ENCODE measurements around the gene CCNK.

CCNK gene

GRCh38 chr14:99452968-99453367, 28.2 kb upstream of the CCNK start:
- no peak for DNase-seq (ENCODE audit: low read depth)
- TF ChIP-seq, protein P1, sequence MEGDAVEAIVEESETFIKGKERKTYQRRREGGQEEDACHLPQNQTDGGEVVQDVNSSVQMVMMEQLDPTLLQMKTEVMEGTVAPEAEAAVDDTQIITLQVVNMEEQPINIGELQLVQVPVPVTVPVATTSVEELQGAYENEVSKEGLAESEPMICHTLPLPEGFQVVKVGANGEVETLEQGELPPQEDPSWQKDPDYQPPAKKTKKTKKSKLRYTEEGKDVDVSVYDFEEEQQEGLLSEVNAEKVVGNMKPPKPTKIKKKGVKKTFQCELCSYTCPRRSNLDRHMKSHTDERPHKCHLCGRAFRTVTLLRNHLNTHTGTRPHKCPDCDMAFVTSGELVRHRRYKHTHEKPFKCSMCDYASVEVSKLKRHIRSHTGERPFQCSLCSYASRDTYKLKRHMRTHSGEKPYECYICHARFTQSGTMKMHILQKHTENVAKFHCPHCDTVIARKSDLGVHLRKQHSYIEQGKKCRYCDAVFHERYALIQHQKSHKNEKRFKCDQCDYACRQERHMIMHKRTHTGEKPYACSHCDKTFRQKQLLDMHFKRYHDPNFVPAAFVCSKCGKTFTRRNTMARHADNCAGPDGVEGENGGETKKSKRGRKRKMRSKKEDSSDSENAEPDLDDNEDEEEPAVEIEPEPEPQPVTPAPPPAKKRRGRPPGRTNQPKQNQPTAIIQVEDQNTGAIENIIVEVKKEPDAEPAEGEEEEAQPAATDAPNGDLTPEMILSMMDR (IDR thresholded peaks at IDR 0.05; ENCODE audit: low read length, missing control alignments), result no peak
- H3K4me3 ChIP-seq (replicated peaks; ENCODE audit: low read depth, low read length), result no peak overlapping the region

GRCh38 chr14:99454246-99454645, 27.0 kb upstream of the CCNK start:
- TF ChIP-seq, protein P1 (IDR thresholded peaks at IDR 0.05; ENCODE audit: low read length, missing control alignments), result no peak
- no peak for DNase-seq (ENCODE audit: low read depth)
- no peak overlapping the region for H3K4me3 ChIP-seq (replicated peaks; ENCODE audit: low read depth, low read length)

DNA sequence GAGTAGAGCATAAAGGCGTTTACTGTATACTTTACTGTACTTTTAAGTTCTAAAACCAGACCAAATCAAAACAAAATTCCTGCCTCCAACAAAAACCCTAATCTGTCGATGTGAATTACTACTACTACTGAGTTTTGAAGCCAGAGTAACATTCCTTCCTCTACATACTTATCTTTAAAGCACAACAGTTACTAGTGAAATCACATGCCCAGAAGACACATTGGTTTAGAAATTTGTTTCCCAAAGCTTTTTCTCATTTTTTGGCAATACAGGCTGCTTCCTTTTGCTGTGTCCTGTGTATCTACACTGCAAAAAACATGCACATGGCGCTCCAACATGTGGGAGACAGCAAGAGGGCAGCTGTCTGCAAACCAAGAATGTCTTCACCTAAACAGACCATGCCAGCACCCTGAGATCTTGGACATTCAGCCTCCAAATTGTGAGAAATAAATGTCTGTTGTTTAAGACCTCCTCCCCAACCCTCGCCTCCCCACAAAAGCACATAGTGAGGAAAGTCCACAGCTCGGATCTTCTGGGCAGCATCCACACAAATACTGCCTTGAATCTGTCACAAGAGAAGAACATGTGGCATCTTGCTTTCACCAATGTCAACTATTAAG, 21.6 kb upstream of the CCNK start:
- no peak overlapping the region for H3K4me3 ChIP-seq (replicated peaks; ENCODE audit: low read depth, low read length)
- no peak for DNase-seq (ENCODE audit: low read depth)
- TF ChIP-seq, protein P1 (IDR thresholded peaks at IDR 0.05; ENCODE audit: low read length, missing control alignments), result no peak

DNA sequence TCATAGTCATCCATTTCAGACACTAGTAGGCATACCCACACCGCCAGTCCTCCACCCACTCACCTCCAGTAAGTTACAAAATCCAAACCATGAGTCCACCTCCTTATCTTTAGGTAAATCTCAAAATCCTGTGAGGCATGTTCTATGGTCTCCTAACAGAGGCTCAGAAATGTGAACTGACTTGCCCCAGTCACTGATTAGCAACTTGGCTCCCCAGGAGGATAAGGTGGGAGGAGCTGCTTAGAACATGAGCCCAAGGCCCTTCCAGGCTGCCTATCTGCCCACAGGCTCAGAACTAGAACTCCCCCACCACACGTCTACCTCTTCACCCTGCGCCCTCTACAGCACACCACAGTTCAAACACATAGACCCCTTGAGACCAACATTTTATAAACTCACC, 20.4 kb upstream of the CCNK start:
- no peak for DNase-seq (ENCODE audit: low read depth)
- H3K4me3 ChIP-seq (replicated peaks; ENCODE audit: low read depth, low read length), result no peak overlapping the region
- TF ChIP-seq, protein P1 (IDR thresholded peaks at IDR 0.05; ENCODE audit: low read length, missing control alignments), result no peak

DNA sequence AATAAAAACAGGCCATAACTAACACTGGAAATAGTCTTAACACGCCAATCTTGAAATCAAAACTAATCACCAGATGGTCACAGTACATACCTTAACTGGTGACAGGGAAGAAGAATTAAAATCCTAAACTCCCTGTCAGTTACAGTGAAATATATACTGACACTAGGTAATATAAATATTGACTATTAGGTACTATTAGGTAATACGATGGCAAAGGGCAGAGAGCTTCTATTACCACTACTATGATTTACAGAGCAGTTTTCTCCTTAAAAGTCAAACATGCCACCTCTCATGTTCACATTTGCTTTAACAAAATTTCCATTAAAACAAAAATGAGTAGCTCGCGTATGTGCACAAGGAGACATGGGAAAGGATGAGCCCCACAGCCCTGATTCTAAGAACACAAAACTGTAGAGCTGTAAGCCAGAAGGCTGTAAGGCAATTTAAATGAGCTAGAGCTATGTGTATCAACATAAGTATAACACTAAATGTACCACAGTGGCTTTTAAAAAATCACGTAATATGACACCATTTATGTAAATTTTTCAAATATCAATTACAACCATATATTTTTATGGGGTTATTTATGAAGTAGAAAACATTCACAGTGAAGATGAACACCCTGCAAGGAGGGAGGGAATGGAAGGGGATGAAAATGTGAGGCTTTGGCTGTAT, 19.7 kb upstream of the CCNK start:
- TF ChIP-seq, protein P1 (IDR thresholded peaks at IDR 0.05; ENCODE audit: low read length, missing control alignments), result no peak
- no peak overlapping the region for H3K4me3 ChIP-seq (replicated peaks; ENCODE audit: low read depth, low read length)
- no peak for DNase-seq (ENCODE audit: low read depth)

- no peak for DNase-seq (ENCODE audit: low read depth)
- H3K4me3 ChIP-seq (replicated peaks; ENCODE audit: low read depth, low read length), result no peak overlapping the region
- TF ChIP-seq, protein P1 (IDR thresholded peaks at IDR 0.05; ENCODE audit: low read length, missing control alignments), result no peak
These were observed 19.0 kb upstream of the CCNK start for GRCh38 chr14:99462210-99462609.

DNA sequence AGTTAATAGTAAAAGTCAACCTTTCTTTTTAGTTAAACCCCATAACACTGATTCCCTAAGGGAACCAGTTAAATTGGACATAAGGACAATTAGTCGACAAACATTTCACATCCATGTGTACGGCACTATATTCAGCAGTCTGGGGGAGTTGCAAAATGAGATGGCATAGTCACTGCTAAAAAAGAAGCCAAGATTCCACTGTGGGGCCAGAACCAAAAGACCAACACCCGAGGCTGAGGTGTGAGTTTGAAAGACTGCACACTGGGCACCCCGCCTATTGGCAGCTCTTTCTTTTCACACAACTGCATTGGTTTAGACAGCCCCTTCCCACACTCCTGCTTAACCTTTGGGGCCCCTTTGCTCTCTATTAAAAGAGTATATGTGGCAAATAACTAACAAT, 17.2 kb upstream of the CCNK start:
- DNase-seq (ENCODE audit: low read depth), result no peak
- TF ChIP-seq, protein P1 (IDR thresholded peaks at IDR 0.05; ENCODE audit: low read length, missing control alignments), result no peak
- no peak overlapping the region for H3K4me3 ChIP-seq (replicated peaks; ENCODE audit: low read depth, low read length)
